Sigmoid colon (tissue), 7 donors: ENCODE results near the gene AATK. TPM values are rescaled to one million over a fixed set of nuclear protein-coding genes. Genes with fewer than 3 reads are reported as not detected.
"Not testable (repeated sequence)": the region's sequence is repeated elsewhere in the genome, so short reads cannot be mapped to it uniquely, and the experiment has no call there.

Experiments
- DNase-seq: peaks from one replicate; pipeline ENCODE4 v3.0.0-alpha.2; 2019
- H3K27ac ChIP-seq, 4 donors: fragments of 200-600 bp; sonication (generic); one replicate each; pipeline ENCODE4 v1.5.1; 2016 to 2019; ENCODE audit warnings: mild to moderate bottlenecking in 1 of 4
- H3K27me3 ChIP-seq, 3 donors: fragments of 200-600 bp; sonication (generic); one replicate each; pipeline ENCODE4 v1.5.1; 2019; ENCODE audit warnings: mild to moderate bottlenecking in 1 of 3
- H3K36me3 ChIP-seq, 4 donors: fragments of 200-600 bp; sonication (generic); one replicate each; pipeline ENCODE4 v1.5.1; 2016 to 2019
- H3K4me1 ChIP-seq, 4 donors: fragments of 200-600 bp; sonication (generic); one replicate each; pipeline ENCODE4 v1.5.1; 2017 to 2019
- H3K4me3 ChIP-seq, 4 donors: fragments of 200-600 bp; sonication (generic); one replicate each; pipeline ENCODE4 v1.5.1; 2017 to 2019; ENCODE audit warnings: mild to moderate bottlenecking in 2 of 4, moderate library complexity in 1 of 4
- H3K9me3 ChIP-seq, 4 donors: fragments of 200-600 bp in 3 of 4; sonication (generic) in 3 of 4; one replicate each; pipeline versions ENCODE4 v1.5.1 to v1.6.1; 2013 to 2019
- EP300 ChIP-seq, 4 donors: sonication (generic); formaldehyde crosslinking; IDR thresholded peaks; one replicate each; pipeline ENCODE4 v1.6.1; 2017; ENCODE audit warnings: antibody characterized with exemption in 4 of 4
- POLR2A ChIP-seq, 2 donors: fragments of 450-650 bp; IDR thresholded peaks; one replicate each; pipeline ENCODE4 v1.6.1; 2016; ENCODE audit warnings: antibody characterized with exemption in 2 of 2, mild to moderate bottlenecking in 2 of 2, moderate library complexity in 2 of 2
- POLR2AphosphoS5 ChIP-seq, 4 donors: sonication (generic); formaldehyde crosslinking; IDR thresholded peaks; one replicate each; pipeline ENCODE4 v1.6.1; 2017; ENCODE audit warnings: antibody characterized with exemption in 4 of 4
- WGBS, 2 donors: extraction: QIAGEN DNeasy Blood & Tissue Kit; methylation state at CpG; one replicate each; pipeline ENCODE4 v1.1.7; 2013; 5-methylcytosine and 5-hydroxymethylcytosine counted together
- intact Hi-C: fragments of 100-400 bp; cut with DNase I; formaldehyde crosslinking; loops from one replicate; pipeline ENCODE4 v1.15.1; 2023
- polyA plus RNA-seq, 3 donors: library from polyadenylated mRNA; stranded (reverse); fragments of 200-250 nt; gene quantifications; one replicate each; pipeline ENCODE4 v1.2.3, GENCODE V29; 2013
- total RNA-seq, 4 donors: library from RNA; depleted of rRNA; stranded (reverse); fragments of >200 nt; gene quantifications; one replicate each; pipeline ENCODE4 v1.1.0, GENCODE V29; 2016
- TF ChIP-seq, protein P1 (sequence below), 4 experiments: fragments of 450-650 bp in 3 of 4; fragments of 200-600 bp in 1 of 4; IDR thresholded peaks; one replicate each; pipeline ENCODE4 v1.5.1; 2016 to 2019; ENCODE audit warnings: antibody characterized with exemption in 4 of 4, mild to moderate bottlenecking in 3 of 4, moderate library complexity in 2 of 4
- donor health status: healthy with polysubstance abuse.
- donor health status: Bipolar disorder and iron deficiency.
- donor health status: healthy.

AATK gene
- total and polyA plus RNA-seq, 7 donors: 0.16 to 9.6 (median 4.2) TPM

GRCh38 chr17:81156866-81157805, 8.9 kb downstream of the AATK start:
- Histone ChIP-seq H3K4me1 (no peaks in the 10 kb centered on the region), H3K36me3 (no peaks in the 10 kb centered on the region), H3K4me3 (no peak overlapping the region), H3K9me3 (no peaks in the 10 kb centered on the region), H3K27ac (no peak overlapping the region), H3K27me3 (peaks cover 0 to 9% (median 0%) of the 10 kb centered on the region in 3 donors)
- WGBS, 2 donors: 90 to 92% methylated on average over 38 of the region's 38 CpGs
- intact Hi-C loops: no loop called here
- TF ChIP-seq, protein P1, sequence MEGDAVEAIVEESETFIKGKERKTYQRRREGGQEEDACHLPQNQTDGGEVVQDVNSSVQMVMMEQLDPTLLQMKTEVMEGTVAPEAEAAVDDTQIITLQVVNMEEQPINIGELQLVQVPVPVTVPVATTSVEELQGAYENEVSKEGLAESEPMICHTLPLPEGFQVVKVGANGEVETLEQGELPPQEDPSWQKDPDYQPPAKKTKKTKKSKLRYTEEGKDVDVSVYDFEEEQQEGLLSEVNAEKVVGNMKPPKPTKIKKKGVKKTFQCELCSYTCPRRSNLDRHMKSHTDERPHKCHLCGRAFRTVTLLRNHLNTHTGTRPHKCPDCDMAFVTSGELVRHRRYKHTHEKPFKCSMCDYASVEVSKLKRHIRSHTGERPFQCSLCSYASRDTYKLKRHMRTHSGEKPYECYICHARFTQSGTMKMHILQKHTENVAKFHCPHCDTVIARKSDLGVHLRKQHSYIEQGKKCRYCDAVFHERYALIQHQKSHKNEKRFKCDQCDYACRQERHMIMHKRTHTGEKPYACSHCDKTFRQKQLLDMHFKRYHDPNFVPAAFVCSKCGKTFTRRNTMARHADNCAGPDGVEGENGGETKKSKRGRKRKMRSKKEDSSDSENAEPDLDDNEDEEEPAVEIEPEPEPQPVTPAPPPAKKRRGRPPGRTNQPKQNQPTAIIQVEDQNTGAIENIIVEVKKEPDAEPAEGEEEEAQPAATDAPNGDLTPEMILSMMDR (IDR thresholded peaks at IDR 0.05): no peak
- no peak for TF ChIP-seq EP300 (IDR thresholded peaks at IDR 0.05)
- TF ChIP-seq POLR2A (IDR thresholded peaks at IDR 0.05): no peak
- TF ChIP-seq POLR2AphosphoS5 (IDR thresholded peaks at IDR 0.05): no peak
- no peak for DNase-seq

DNA sequence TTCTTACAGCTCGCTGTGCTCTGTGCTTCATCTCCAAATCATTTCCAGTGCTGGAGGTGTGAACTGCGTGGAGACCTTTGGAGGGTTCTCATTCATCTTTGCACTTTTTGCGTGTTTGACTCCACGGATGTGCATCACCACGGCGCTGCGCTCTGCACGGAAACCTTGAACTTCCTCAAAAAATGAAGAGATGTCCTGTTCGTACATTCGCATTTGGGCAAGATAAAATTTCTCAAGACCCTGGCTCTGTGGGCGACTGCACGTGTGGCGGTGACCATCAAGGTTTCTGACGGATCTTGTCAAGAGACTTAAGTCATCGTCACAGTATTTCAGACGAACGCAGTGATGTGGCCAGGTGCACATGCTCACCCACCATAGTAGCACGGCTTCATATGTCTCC, 11.1 kb downstream of the AATK start:
- peaks cover 0 to 3% (median 0%) of the 10 kb centered on the region in 3 donors for H3K27me3 ChIP-seq
- 91 to 93% methylated on average over 18 of the region's 18 CpGs for WGBS, 2 donors
- H3K27ac ChIP-seq: no peak overlapping the region
- no peaks in the 10 kb centered on the region for H3K9me3 ChIP-seq
- no peak overlapping the region for H3K4me3 ChIP-seq
- TF ChIP-seq, protein P1 (IDR thresholded peaks at IDR 0.05): no peak
- TF ChIP-seq POLR2AphosphoS5 (IDR thresholded peaks at IDR 0.05): no peak
- TF ChIP-seq POLR2A (IDR thresholded peaks at IDR 0.05): no peak
- TF ChIP-seq EP300 (IDR thresholded peaks at IDR 0.05): no peak
- no peaks in the 10 kb centered on the region for H3K36me3 ChIP-seq
- no peak for DNase-seq
- H3K4me1 ChIP-seq: no peaks in the 10 kb centered on the region
- intact Hi-C loops: no loop called here

DNA sequence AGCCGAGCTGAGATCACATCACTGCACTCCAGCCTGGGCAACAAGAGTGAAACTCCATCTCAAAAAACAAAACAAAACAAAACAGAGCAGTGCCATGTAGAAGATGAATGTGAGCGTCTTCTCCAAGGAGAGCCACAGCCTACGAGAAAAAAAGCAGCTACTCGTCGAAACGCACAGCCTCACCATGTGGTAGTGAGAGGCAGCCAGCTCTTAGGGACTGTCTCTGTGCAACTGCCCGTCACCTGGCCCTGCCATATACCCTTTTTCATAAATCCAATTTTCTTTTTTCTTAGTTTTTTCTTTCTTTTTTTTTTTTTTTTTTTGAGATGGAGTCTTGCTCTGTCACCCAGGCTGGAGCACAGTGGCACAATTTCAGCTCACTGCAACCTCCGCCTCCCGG, 12.0 kb downstream of the AATK start:
- H3K27ac ChIP-seq, DNase-seq, H3K36me3 ChIP-seq, H3K4me1 ChIP-seq, H3K27me3 ChIP-seq, H3K9me3 ChIP-seq, intact Hi-C loops, H3K4me3 ChIP-seq: not testable (repeated sequence)
- 82 to 93% methylated on average over 9 of the region's 9 CpGs for WGBS, 2 donors

- Histone ChIP-seq H3K9me3 (no peaks in the 10 kb centered on the region), H3K27ac (no peak overlapping the region), H3K4me1 (no peaks in the 10 kb centered on the region), H3K36me3 (no peaks in the 10 kb centered on the region), H3K27me3 (peaks cover 0 to 4% (median 0%) of the 10 kb centered on the region in 3 donors), H3K4me3 (no peak overlapping the region)
- TF ChIP-seq, protein P1 (IDR thresholded peaks at IDR 0.05): no peak
- no peak for TF ChIP-seq POLR2A (IDR thresholded peaks at IDR 0.05)
- 80 to 81% methylated on average over 17 of the region's 17 CpGs for WGBS, 2 donors
- intact Hi-C loops: no loop called here
- no peak for DNase-seq
Observed at GRCh38 chr17:81153340-81153803, 12.6 kb downstream of the AATK start.

GRCh38 chr17:81152288-81152828, 13.7 kb downstream of the AATK start:
- 77 to 78% methylated on average over 8 of the region's 8 CpGs for WGBS, 2 donors

More at GRCh38 chr17:81152288-81152828, 13.7 kb downstream of the AATK start:
- Histone ChIP-seq H3K27ac (no peak overlapping the region), H3K4me3 (no peak overlapping the region), H3K36me3 (no peaks in the 10 kb centered on the region), H3K4me1 (no peaks in the 10 kb centered on the region), H3K9me3 (no peaks in the 10 kb centered on the region), H3K27me3 (peaks cover 0 to 4% (median 0%) of the 10 kb centered on the region in 3 donors)
- intact Hi-C loops: no loop called here
- TF ChIP-seq POLR2AphosphoS5 (IDR thresholded peaks at IDR 0.05): no peak
- TF ChIP-seq, protein P1 (IDR thresholded peaks at IDR 0.05): no peak
- no peak for TF ChIP-seq EP300 (IDR thresholded peaks at IDR 0.05)
- TF ChIP-seq POLR2A (IDR thresholded peaks at IDR 0.05): no peak
- DNase-seq: no peak
